GM10248 (cell line): ENCODE measurements around the gene OR10A2.

Experiments used
- CTCF ChIA-PET: fragments of 300-600 bp; sonication (Branson Sonifier 250); formaldehyde crosslinking; extraction: SDS; loops from one replicate; lab custom pipeline; 2021; ENCODE audit warnings: antibody characterized with exemption; lab: Yijun Ruan, JAX
- POLR2A ChIA-PET: fragments of 350-650 bp; sonication (Branson Sonifier 250); formaldehyde crosslinking; extraction: SDS; loops from one replicate; lab custom pipeline; 2020; ENCODE audit warnings: antibody characterized with exemption; lab: Yijun Ruan, JAX
- DNase-seq: peaks from one replicate; pipeline ENCODE4 v3.0.0; 2012; ENCODE audit errors: extremely low spot score
- CTCF ChIP-seq: IDR thresholded peaks from 2 replicates; pipeline ENCODE4 v1.5.1; 2012; ENCODE audit warnings: mild to moderate bottlenecking, low read depth; ENCODE audit errors: extremely low read depth, missing control alignments, control extremely low read depth

The OR10A2 gene

GRCh38 chr11:6828103-6828502 is 34.8 kb upstream of the OR10A2 start:
- ChIA-PET CTCF (interaction anchor here (1.8 kb wide), 1 partner anchor 33 kb away, joined by 5 read pairs; no protein-coding TSS in a partner anchor), POLR2A (no interaction called here)
- no peak for DNase-seq
- no peak for TF ChIP-seq CTCF

DNA sequence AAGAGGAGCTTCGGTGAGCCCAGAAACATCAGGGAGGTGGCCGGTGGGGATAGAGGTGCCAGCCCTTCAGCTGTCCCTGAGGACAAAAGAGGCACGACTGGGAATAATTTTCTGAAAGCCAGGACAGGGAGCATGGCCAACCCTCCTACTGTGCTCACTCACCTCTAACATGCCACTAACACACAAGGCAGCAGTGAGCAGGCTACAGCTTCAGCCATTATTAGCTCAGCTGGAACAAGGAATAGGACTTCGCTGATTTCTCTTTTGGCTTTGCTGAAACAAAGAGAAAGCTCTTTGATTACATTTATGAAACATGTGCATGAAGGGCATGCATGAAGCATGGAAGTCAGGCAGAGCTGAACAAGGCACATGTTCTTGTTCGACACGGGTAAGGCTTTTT is 29.5 kb upstream of the OR10A2 start:
- ChIA-PET POLR2A (no interaction called here), CTCF (interaction anchor here (1.1 to 2.4 kb wide), 6 partner anchors 9 to 78 kb away, joined by 3 to 21 read pairs (median 4); no protein-coding TSS in a partner anchor)
- TF ChIP-seq CTCF: no peak

GRCh38 chr11:6834021-6834420 is 28.8 kb upstream of the OR10A2 start:
- ChIA-PET CTCF (interaction anchor here (0.8 to 2.4 kb wide), 8 partner anchors 8 to 78 kb away, joined by 3 to 21 read pairs (median 4); no protein-coding TSS in a partner anchor), POLR2A (no interaction called here)
- DNase-seq: no peak
- no peak for TF ChIP-seq CTCF

More for the DNA sequence above, 29.5 kb upstream of the OR10A2 start:
- DNase-seq: no peak

DNA sequence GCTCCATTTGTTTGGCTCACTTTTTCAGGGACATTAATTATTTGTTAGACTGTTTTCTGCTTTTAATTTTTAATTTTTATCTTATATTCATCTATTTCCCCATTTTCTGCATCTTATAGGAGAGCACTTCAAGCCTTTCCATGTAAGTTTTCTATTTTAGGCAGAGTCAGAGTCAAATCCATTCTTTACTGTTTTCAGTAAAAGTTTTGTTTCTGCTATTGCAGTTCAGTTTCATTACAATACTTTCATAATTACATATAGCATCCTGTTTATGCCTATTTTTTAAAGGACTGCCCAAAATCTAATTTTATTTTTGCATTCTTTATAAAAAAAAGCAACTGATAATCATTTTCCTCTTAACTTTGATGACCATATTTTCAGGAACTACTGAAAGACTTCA is 21.2 kb upstream of the OR10A2 start:
- no peak for TF ChIP-seq CTCF
- POLR2A ChIA-PET: no interaction called here
- CTCF ChIA-PET: interaction anchor here (1.0 kb wide), 1 partner anchor 29 kb away, joined by 4 read pairs; no protein-coding TSS in a partner anchor
- DNase-seq: no peak

GRCh38 chr11:6843670-6844069 is 19.2 kb upstream of the OR10A2 start:
- TF ChIP-seq CTCF: no peak
- no peak for DNase-seq
- CTCF ChIA-PET: interaction anchor here (1.0 to 1.2 kb wide), 2 partner anchors 10 to 31 kb away, joined by 4 read pairs; no protein-coding TSS in a partner anchor
- POLR2A ChIA-PET: no interaction called here

DNA sequence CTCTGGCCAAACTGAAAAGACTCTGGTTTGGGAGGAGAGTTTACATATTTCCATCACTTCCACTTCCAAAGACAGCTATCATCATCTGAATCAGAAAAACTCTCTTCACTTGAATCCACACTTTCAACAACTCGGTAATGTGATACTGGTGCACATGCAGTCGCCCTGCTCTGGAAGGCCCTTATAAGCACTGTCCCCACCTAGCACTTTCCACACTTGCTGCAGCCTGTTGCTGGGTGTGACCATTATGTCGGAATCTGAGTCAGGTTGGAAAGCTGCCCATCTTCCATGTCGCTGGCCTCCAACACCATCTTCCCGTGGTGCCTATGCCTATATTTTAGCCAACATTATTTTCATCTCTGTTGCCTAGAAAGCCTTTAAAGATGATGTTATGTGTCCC is 18.5 kb upstream of the OR10A2 start:
- no peak for TF ChIP-seq CTCF
- POLR2A ChIA-PET: no interaction called here
- DNase-seq: no peak
- CTCF ChIA-PET: interaction anchor here (1.2 kb wide), 1 partner anchor 33 kb away, joined by 3 read pairs; no protein-coding TSS in a partner anchor

- ChIA-PET CTCF (interaction anchor here (1.2 kb wide), 1 partner anchor 34 kb away, joined by 3 read pairs; no protein-coding TSS in a partner anchor), POLR2A (no interaction called here)
These were observed 17.5 kb upstream of the OR10A2 start, which contains the start of gene OR10A5 for GRCh38 chr11:6845383-6845782. Gene OR10A5, plus strand, starts transcription at chr11:6845683. Its CDS starts 0 bp downstream, at chr11:6845683.

More at GRCh38 chr11:6845383-6845782, 17.5 kb upstream of the OR10A2 start, which contains the start of gene OR10A5:
- TF ChIP-seq CTCF: no peak
- DNase-seq: no peak
